Measurements from ENCODE around the gene DDR1.
"Not testable (repeated sequence)": the region's sequence is repeated elsewhere in the genome, so short reads cannot be mapped to it uniquely, and the experiment has no call there.

Gene DDR1

DNA sequence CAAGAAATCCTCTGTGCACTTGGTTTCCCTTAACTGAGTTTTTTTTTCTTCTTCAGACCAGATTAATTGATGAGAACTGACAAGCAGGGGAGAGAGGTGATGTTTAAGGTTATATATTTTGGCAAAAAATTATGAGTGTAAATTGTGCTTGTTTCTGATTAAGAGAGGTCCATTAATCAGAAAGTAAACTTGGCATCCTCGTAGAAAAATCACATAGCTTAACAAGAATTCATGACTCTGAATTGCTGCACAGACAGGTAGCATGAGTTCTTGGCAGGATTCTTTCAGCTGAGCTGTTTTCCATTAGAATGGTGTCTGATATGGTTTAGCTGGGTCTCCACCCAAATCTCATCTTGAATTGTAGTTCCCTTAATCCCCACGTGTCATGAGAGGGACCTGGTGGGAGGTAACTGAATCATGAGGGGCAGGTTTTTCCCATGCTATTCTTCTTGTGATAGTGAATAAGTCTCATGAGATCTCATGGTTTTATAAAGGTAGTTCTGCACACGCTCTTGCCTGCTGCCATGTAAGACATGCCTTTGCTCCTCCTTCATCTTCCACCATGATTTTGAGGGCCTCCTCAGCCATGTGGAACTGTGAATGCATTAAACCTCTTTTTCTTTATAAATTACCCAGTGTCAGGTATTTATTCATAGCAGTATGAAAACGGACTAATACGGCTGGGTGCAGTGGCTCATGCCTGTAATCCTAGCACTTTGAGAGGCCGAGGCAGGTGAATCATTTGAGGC lies 34.2 kb upstream of the DDR1 start:
- DNase-seq (ENCODE audit: extremely low spot score), result no peak
- TF ChIP-seq, protein P1, sequence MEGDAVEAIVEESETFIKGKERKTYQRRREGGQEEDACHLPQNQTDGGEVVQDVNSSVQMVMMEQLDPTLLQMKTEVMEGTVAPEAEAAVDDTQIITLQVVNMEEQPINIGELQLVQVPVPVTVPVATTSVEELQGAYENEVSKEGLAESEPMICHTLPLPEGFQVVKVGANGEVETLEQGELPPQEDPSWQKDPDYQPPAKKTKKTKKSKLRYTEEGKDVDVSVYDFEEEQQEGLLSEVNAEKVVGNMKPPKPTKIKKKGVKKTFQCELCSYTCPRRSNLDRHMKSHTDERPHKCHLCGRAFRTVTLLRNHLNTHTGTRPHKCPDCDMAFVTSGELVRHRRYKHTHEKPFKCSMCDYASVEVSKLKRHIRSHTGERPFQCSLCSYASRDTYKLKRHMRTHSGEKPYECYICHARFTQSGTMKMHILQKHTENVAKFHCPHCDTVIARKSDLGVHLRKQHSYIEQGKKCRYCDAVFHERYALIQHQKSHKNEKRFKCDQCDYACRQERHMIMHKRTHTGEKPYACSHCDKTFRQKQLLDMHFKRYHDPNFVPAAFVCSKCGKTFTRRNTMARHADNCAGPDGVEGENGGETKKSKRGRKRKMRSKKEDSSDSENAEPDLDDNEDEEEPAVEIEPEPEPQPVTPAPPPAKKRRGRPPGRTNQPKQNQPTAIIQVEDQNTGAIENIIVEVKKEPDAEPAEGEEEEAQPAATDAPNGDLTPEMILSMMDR (IDR thresholded peaks at IDR 0.05; ENCODE audit: control extremely low read depth, extremely low read depth, low read depth, missing control alignments), result no peak
- ChIA-PET POLR2A (no interaction called here), CTCF (interaction anchor here (1.0 kb wide), 1 partner anchor 20 kb away, joined by 3 read pairs; no protein-coding TSS in a partner anchor)

DNA sequence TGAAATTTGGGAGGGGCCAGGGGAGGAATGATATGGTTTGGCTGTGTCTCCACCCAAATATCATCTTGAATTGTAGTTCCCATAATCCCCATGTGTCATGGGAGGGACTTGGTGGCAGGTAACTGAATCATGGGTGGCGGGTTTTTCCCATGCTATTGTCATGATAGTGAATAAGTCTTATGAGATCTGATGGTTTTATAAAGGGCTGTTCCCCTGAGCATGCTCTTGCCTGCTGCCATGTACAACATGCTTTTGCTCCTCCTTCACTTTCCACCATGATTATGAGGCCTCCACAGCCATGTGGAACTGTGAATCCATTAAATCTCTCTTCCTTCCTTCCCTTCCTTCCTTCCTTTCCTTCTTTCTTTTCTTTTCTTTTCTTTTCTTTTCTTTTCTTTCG lies 31.9 kb upstream of the DDR1 start:
- CTCF ChIA-PET, POLR2A ChIA-PET: not testable (repeated sequence)

DNA sequence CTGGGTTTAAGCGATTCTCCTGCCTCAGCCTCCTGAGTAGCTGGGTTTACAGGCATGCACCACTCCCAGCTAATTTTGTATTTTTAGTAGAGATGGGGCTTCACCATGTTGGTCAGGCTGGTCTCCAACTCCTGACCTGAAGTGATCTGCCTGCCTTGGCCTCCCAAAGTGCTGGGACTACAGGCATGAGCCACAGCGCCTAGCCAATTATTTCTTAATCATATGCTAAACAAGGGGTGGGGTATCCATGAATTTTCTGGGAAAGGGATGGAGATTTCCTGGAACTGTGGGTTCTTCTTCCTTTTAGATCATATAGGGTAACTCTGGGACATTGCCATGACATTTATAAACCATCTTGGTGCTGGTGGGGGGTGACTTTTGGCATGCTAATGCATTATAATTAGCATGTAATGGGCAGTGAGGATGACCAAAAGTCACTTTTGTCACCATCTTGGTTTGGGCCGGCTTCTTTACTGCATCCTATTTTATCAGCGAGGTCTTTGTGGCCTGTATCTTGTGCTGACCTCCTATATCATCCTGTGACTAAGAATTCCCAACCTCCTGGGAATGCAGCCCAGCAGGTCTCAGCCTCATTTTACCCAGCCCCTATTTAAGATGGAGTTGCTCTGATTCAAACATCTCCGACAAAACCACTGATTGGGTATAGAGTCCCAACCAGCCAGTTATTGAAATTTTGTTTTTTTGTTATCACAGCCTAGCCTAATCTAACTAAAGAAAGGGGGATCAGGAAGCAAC lies 29.9 kb upstream of the DDR1 start:
- TF ChIP-seq, protein P1 (IDR thresholded peaks at IDR 0.05; ENCODE audit: control extremely low read depth, extremely low read depth, low read depth, missing control alignments), result no peak
- ChIA-PET CTCF (no interaction called here), POLR2A (no interaction called here)
- no peak for DNase-seq (ENCODE audit: extremely low spot score)

More for the DNA sequence above, 31.9 kb upstream of the DDR1 start:
- DNase-seq (ENCODE audit: extremely low spot score), result not testable (repeated sequence)

DNA sequence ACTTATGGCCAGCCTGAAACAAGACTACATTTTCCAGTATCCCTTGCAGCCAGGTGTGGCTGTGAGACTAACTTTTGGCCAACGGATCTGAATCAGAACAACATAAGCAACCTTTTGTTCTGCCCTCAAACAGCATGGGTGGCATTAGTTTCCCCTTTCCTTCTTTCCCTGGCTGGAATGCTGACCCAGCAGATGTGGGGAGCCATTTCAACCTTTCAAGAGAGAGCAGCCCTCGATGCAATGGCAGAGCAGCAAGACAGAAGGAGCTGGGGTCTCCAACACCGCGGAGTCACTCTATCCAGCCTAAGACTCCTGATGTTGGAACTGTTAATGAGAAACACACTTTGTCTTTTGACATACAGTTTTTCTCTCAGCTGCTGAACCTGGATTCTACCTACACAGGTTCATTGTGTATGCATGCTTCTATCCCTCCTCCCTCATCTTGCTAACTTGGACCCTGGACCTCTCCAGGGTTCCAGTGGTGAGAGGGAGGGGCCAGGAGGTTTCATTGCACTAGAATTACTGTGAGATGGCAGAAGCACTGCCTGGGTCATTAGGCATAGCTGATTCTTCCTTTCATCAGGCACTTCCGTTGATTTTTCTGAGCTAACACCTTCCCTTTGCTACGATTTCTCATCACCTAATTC lies 28.8 kb upstream of the DDR1 start:
- DNase-seq (ENCODE audit: extremely low spot score), result no peak
- ChIA-PET CTCF (interaction anchor here (1.2 to 1.6 kb wide), 2 partner anchors 229 to 232 kb away, joined by 3 to 5 read pairs; no protein-coding TSS in a partner anchor), POLR2A (no interaction called here)

DNA sequence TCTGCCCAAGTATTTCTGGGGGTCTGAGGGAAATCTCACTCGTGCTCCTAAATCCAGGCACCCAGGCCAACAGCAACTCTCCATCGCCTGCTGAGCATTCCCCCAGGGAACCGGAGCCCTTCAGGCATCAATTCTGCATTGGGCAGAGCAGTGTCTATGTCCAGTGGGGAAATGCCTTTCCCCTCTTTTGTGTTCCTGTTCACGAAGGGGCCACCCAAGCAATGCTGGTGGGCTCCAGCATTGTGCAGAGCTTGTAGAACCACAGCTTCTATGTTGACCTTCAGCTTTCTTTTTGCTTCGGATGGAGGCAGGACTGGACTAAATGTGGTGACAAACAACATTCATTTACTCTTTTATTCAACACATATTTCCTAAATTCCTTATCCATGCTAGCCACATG lies 27.2 kb upstream of the DDR1 start:
- POLR2A ChIA-PET, result no interaction called here
- CTCF ChIA-PET, result interaction anchor here (0.8 to 2.1 kb wide), 9 partner anchors 11 to 230 kb away, joined by 3 to 7 read pairs (median 3); partner anchors contain the start of gene DDR1
- TF ChIP-seq, protein P1 (IDR thresholded peaks at IDR 0.05; ENCODE audit: control extremely low read depth, extremely low read depth, low read depth, missing control alignments), result no peak
- no peak for DNase-seq (ENCODE audit: extremely low spot score)

More for the DNA sequence above, 28.8 kb upstream of the DDR1 start:
- TF ChIP-seq, protein P1 (IDR thresholded peaks at IDR 0.05; ENCODE audit: control extremely low read depth, extremely low read depth, low read depth, missing control alignments), result no peak

DNA sequence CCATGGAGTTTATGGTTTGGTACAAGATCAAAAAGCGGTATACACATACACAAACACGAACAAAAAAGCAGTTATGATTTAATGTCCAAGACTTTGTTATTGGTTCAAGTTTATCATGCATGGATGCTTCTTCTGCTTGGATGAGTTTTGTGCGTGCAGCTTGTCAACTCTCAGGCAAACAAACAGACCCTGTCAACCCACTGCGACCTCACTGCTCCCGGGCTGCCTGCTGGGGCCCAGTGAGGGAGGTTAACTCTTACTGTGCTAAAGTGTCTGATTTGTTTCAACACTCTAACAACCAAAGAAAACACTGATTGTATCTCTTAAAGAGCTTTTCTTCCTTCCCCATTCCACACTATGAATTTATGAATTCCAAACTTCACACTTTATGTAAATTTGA lies 26.8 kb upstream of the DDR1 start:
- DNase-seq (ENCODE audit: extremely low spot score), result peak; percentile 43
- ChIA-PET CTCF (interaction anchor here (0.8 to 2.1 kb wide), 8 partner anchors 21 to 230 kb away, joined by 3 to 7 read pairs (median 4); partner anchors contain the start of gene DDR1), POLR2A (no interaction called here)
- TF ChIP-seq, protein P1 (IDR thresholded peaks at IDR 0.05; ENCODE audit: control extremely low read depth, extremely low read depth, low read depth, missing control alignments), result no peak

DNA sequence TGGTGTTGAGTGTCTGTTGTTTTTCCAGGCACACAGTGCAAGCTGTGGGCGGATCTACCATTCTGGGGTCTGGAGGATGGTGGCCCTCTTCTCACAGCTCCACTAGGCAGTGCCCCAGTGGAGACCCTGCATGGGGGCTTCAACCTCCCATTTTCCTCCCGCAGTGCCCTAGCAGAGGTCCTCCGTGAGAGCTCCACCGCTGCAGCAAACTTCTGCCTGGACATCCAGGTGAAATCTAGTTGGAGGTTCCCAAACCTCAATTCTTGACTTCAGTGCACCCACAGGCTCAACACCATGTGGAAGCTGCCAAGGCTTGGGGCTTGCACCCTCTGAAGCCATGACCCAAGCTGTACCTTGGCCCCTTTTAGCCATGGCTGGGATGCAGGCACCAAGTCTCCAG lies 24.6 kb upstream of the DDR1 start:
- CTCF ChIA-PET, result interaction anchor here (1.0 kb wide), 1 partner anchor 129 kb away, joined by 3 read pairs; no protein-coding TSS in a partner anchor
- POLR2A ChIA-PET; DNase-seq (ENCODE audit: extremely low spot score): not testable (repeated sequence)
